AG09319 (cell line): ENCODE measurements around the gene ZC3H4.

ENCODE experiments used
- DNase-seq: peaks from one replicate; pipeline ENCODE4 v3.0.0-alpha.2; 2010; ENCODE audit warnings: low read depth; ENCODE audit errors: extremely low read depth
- CTCF ChIP-seq: IDR thresholded peaks from 2 replicates; pipeline ENCODE4 v1.5.1; 2011; ENCODE audit warnings: low read depth, mild to moderate bottlenecking, inconsistent platforms, low read length, moderate library complexity

ZC3H4 gene

GRCh38 chr19:47132194-47132852 lies 18.7 kb upstream of the ZC3H4 start:
- no peak for TF ChIP-seq CTCF
- DNase-seq = no peak

GRCh38 chr19:47130589-47131227 lies 17.1 kb upstream of the ZC3H4 start, which contains the start of gene SAE1:
SAE1 (plus strand) TSS chr19:47130835; CDS start chr19:47130931, 96 bp downstream.
- peak; percentile 96 for DNase-seq
- peak; percentile 59 for TF ChIP-seq CTCF

- DNase-seq = no peak
- no peak for TF ChIP-seq CTCF
Measured at GRCh38 chr19:47130120-47130588, 16.6 kb upstream of the ZC3H4 start.

GRCh38 chr19:47129579-47129978 lies 16.0 kb upstream of the ZC3H4 start:
- no peak for DNase-seq
- no peak for TF ChIP-seq CTCF

- DNase-seq = no peak
- no peak for TF ChIP-seq CTCF
Measured at GRCh38 chr19:47125669-47125938, 12.0 kb upstream of the ZC3H4 start.

GRCh38 chr19:47124937-47125668 lies 11.5 kb upstream of the ZC3H4 start:
- TF ChIP-seq CTCF = peak; percentile 43
- no peak for DNase-seq

GRCh38 chr19:47123406-47123805 lies 9.8 kb upstream of the ZC3H4 start:
- no peak for TF ChIP-seq CTCF
- no peak for DNase-seq
